Prostate gland (tissue), 2 donors: ENCODE results near the gene NR0B1.

Source experiments
- POLR2A ChIP-seq: fragments of 450-650 bp; IDR thresholded peaks from one replicate; pipeline ENCODE4 v1.6.1; 2016; ENCODE audit warnings: antibody characterized with exemption, mild to moderate bottlenecking
- TF ChIP-seq, protein P1 (sequence below), 4 experiments: fragments of 200-600 bp in 2 of 4; fragments of 450-650 bp in 2 of 4; sonication (generic) in 2 of 4; IDR thresholded peaks; 1 replicate in 3 of 4; 2 replicates in 1 of 4; pipeline ENCODE4 v1.5.1; 2016 to 2019; ENCODE audit warnings: antibody characterized with exemption in 4 of 4, mild to moderate bottlenecking in 2 of 4, moderate library complexity in 2 of 4

DNA sequence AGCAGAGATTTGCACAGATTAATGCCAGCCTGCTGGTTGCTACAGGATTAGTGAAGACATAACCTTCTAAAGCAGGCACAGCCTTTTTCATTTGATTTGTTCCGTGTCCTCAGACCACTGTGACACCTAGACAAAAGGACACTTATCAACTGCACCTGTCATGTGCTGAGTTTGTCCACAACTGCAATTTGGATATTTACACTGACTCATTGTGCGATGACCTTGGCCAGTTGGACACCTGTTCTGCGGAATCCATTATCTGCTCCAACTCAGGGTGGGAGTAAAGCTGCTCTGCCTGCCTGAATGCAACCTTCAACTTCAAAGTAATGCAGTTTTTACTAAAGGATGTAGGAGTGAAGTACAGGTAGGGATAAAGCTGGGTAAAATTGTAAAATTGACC lies 4.1 kb upstream of the NR0B1 start:
- TF ChIP-seq, protein P1, sequence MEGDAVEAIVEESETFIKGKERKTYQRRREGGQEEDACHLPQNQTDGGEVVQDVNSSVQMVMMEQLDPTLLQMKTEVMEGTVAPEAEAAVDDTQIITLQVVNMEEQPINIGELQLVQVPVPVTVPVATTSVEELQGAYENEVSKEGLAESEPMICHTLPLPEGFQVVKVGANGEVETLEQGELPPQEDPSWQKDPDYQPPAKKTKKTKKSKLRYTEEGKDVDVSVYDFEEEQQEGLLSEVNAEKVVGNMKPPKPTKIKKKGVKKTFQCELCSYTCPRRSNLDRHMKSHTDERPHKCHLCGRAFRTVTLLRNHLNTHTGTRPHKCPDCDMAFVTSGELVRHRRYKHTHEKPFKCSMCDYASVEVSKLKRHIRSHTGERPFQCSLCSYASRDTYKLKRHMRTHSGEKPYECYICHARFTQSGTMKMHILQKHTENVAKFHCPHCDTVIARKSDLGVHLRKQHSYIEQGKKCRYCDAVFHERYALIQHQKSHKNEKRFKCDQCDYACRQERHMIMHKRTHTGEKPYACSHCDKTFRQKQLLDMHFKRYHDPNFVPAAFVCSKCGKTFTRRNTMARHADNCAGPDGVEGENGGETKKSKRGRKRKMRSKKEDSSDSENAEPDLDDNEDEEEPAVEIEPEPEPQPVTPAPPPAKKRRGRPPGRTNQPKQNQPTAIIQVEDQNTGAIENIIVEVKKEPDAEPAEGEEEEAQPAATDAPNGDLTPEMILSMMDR (IDR thresholded peaks at IDR 0.05), result no peak
- no peak for TF ChIP-seq POLR2A
